Activated naive CD4-positive, alpha-beta T cell treated with anti-CD3 and anti-CD28 coated beads, Interleukin-2, amount 50 U/mL, for 72 hours (primary cell): ENCODE data around the gene ST6GALNAC2. TPM values are rescaled to one million over a fixed set of nuclear protein-coding genes. Genes with fewer than 3 reads are reported as not detected.
A peak's percentile ranks its signal among the peaks of the same experiment; 100 is the strongest.
"Not testable (repeated sequence)": the region's sequence is repeated elsewhere in the genome, so short reads cannot be mapped to it uniquely, and the experiment has no call there.

Experiments used
- ATAC-seq, 2 donors: fragments of 150-1000 bp; cut with Tn5 transposase; 2 replicates each; pipeline ENCODE4 v1.10.0; 2021; ENCODE audit warnings: mild to moderate bottlenecking in 2 of 2, moderate library complexity in 2 of 2
- DNase-seq, 2 donors: peaks; one replicate each; pipeline ENCODE4 v3.0.0; 2021 to 2022; ENCODE audit warnings: low spot score in 2 of 2
- H3K27ac Mint-ChIP-seq, 2 donors: one replicate each; pipeline ENCODE4 v1.8.0; 2022; ENCODE audit warnings: mild to moderate bottlenecking in 2 of 2, mixed read lengths in 2 of 2
- H3K36me3 Mint-ChIP-seq, 2 donors: one replicate each; pipeline ENCODE4 v1.8.0; 2022; ENCODE audit warnings: mixed read lengths in 2 of 2
- H3K9me3 Mint-ChIP-seq, 2 donors: one replicate each; pipeline ENCODE4 v1.8.0; 2022; ENCODE audit warnings: mixed read lengths in 2 of 2
- total RNA-seq, 2 donors: library from RNA; stranded (reverse); gene quantifications; one replicate each; pipeline ENCODE4 v1.2.3, GENCODE V29; 2022

The ST6GALNAC2 gene
- total RNA-seq, 2 donors from 2014 or later: not detected

GRCh38 chr17:76531486-76532038 is 54.1 kb downstream of the ST6GALNAC2 start:
- DNase-seq (no peak), ATAC-seq (no peak)
- Mint-ChIP-seq H3K27ac (no peak overlapping the region), H3K9me3 (no peaks in the 10 kb centered on the region), H3K36me3 (no peaks in the 10 kb centered on the region)

DNA sequence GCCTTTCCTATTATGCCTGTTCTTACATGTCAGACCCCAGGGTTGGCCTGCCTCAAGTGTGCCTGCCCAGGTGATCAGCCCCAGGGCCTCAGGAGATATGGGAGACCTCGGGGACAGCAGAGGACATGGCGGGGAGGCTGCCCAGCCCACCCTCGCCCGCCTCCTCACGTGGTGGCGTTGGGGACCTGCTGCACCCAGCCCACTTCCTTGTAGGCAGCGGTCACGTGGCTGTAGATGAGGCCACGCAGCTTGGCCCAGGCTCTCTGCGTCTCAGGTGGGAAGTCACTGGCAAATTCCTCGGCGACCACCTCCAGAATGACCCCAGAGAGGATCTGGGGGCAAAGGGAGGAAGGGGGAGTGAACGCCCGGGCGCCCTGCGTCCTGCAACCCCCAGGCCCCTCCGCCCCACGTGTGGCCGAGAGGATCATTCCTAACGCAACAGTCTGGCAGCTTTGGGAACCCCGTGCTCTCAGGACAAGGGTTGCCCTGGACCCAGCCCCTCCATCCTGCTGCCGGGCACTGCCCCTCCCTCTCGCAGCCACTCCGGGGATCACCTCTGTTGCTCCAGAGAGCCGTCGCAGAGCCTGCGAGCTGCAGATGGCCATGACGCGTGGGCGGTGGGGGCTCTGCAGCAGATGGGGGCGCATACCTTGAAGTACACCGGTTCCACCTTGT is 54.7 kb downstream of the ST6GALNAC2 start:
- Mint-ChIP-seq H3K36me3 (no peaks in the 10 kb centered on the region), H3K9me3 (no peaks in the 10 kb centered on the region), H3K27ac (peak overlapping the region in 1 of 2 donors; percentile 64)
- DNase-seq: no peak
- ATAC-seq: no peak

DNA sequence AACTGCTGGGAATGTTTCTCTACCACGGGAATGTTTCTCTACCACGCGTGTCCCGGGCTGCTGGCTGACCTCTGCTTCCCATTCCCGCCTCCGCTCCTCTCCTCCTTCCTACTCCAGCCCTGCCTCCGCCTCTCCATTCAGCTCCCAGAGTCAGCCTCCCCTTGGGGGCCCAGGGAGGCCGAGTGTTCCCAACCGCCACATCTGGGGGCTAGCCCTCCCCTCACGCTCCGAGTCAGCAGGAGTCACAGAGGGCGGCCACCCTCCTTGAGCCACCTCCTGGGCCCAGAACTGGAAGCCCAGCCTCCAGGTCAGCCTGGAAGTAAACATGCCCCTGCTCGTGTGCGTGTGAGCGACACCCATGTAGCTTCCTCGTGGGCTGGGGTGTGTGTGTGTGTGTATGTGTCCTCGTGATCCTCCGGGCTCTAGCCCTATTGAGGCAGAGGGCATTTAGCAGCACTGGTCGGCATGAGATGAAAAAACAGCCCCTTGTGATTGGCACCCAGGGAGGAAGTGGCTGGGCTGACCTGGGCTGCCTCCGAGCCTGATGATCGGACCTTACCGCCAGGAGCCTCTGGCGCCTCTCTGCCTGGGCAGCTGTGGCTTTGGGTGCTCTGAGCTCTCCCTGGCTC is 55.5 kb downstream of the ST6GALNAC2 start:
- Mint-ChIP-seq H3K36me3 (no peaks in the 10 kb centered on the region), H3K27ac (peak overlapping the region; percentile 29 to 64), H3K9me3 (no peaks in the 10 kb centered on the region)
- no peak for ATAC-seq
- DNase-seq: no peak

- DNase-seq: no peak
- no peak for ATAC-seq
- Mint-ChIP-seq H3K9me3 (no peaks in the 10 kb centered on the region), H3K27ac (no peak overlapping the region), H3K36me3 (no peaks in the 10 kb centered on the region)
These were observed 56.2 kb downstream of the ST6GALNAC2 start for GRCh38 chr17:76529224-76530094.

- Mint-ChIP-seq H3K9me3 (no peaks in the 10 kb centered on the region), H3K27ac (peak overlapping the region in 1 of 2 donors; percentile 50), H3K36me3 (no peaks in the 10 kb centered on the region)
- no peak for DNase-seq
- no peak for ATAC-seq
These were observed 57.0 kb downstream of the ST6GALNAC2 start for GRCh38 chr17:76528528-76529223.

GRCh38 chr17:76528156-76528527 is 57.5 kb downstream of the ST6GALNAC2 start:
- H3K27ac Mint-ChIP-seq: peak overlapping the region in 1 of 2 donors; percentile 50
- H3K36me3 Mint-ChIP-seq: no peaks in the 10 kb centered on the region
- ATAC-seq (peak in 1 of 2 donors; percentile 19), DNase-seq (no peak)
- no peaks in the 10 kb centered on the region for H3K9me3 Mint-ChIP-seq

- peak overlapping the region in 1 of 2 donors; percentile 50 for H3K27ac Mint-ChIP-seq
- no peaks in the 10 kb centered on the region for H3K36me3 Mint-ChIP-seq
- ATAC-seq (peak in 1 of 2 donors; percentile 71), DNase-seq (peak in 1 of 2 donors; percentile 63)
- no peaks in the 10 kb centered on the region for H3K9me3 Mint-ChIP-seq
These were observed 58.1 kb downstream of the ST6GALNAC2 start for GRCh38 chr17:76527430-76528111.

- H3K9me3 Mint-ChIP-seq, ATAC-seq, H3K27ac Mint-ChIP-seq, H3K36me3 Mint-ChIP-seq, DNase-seq: not testable (repeated sequence)
These were observed 58.6 kb downstream of the ST6GALNAC2 start for GRCh38 chr17:76527016-76527415.

DNA sequence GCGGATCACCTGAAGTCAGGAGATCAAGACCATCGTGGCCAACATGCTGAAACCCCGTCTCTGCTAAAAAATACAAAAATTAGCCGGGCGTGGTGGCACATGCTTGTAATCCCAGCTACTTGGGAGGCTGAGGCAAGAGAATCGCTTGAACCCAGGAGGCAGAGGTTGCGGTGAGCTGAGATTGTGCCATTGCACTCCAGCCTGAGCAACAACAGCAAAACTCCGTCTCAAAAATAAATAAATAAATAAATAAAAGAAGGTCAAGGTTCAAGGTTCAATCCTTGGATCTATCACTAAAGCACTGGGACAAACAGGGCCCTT is 60.2 kb downstream of the ST6GALNAC2 start:
- ATAC-seq, H3K27ac Mint-ChIP-seq, DNase-seq, H3K36me3 Mint-ChIP-seq, H3K9me3 Mint-ChIP-seq: not testable (repeated sequence)

- no peaks in the 10 kb centered on the region for H3K9me3 Mint-ChIP-seq
- DNase-seq (no peak), ATAC-seq (no peak)
- peak overlapping the region in 1 of 2 donors; percentile 14 for H3K27ac Mint-ChIP-seq
- no peaks in the 10 kb centered on the region for H3K36me3 Mint-ChIP-seq
These were observed 60.8 kb downstream of the ST6GALNAC2 start for GRCh38 chr17:76524598-76525512.

- H3K9me3 Mint-ChIP-seq: no peaks in the 10 kb centered on the region
- H3K36me3 Mint-ChIP-seq: no peaks in the 10 kb centered on the region
- DNase-seq (peak; percentile 85 to 92), ATAC-seq (peak; percentile 83 to 94)
- no peak overlapping the region for H3K27ac Mint-ChIP-seq
These were observed 62.3 kb downstream of the ST6GALNAC2 start for GRCh38 chr17:76523084-76524037.

- H3K27ac Mint-ChIP-seq, ATAC-seq, H3K36me3 Mint-ChIP-seq, DNase-seq, H3K9me3 Mint-ChIP-seq: not testable (repeated sequence)
These were observed 64.0 kb downstream of the ST6GALNAC2 start for GRCh38 chr17:76521683-76522082.

DNA sequence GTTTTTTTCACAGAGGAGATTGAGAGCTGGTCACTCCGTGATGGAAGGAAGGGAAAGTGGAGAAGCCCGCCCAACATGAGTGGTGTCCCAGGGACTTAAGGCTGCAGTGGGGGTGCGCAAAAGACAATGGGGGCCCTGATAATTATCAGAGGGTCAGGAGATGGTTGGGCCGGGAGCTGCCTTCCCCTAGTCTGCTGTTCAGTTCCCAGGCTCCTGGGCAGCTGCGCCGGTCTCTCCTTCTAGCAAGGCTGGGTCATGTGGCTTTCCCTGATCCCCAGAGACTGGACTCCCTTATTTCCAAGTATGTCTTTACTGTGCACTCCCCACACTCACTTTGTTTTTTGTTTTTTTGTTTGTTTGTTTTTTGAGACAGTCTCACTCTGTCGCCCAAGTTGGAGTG is 64.4 kb downstream of the ST6GALNAC2 start:
- no peak for ATAC-seq
- H3K9me3 Mint-ChIP-seq: no peaks in the 10 kb centered on the region

More for the DNA sequence above, 64.4 kb downstream of the ST6GALNAC2 start:
- Mint-ChIP-seq H3K27ac (no peak overlapping the region), H3K36me3 (no peaks in the 10 kb centered on the region)
- no peak for DNase-seq
